Mesenchymal stem cell (in vitro differentiated cells and primary cell): ENCODE data around the gene SETD2.

ENCODE experiments used
- DNase-seq: peaks from one replicate; pipeline ENCODE4 v3.0.0-alpha.2; 2013
- H2AFZ ChIP-seq: one replicate; pipeline ENCODE4 v1.6.1; 2013; ENCODE audit warnings: low read depth, mild to moderate bottlenecking, control low read depth, inconsistent platforms, low read length, moderate library complexity
- H2AK5ac ChIP-seq: 2 replicates; pipeline ENCODE4 v1.6.1; 2013; ENCODE audit warnings: low read length, moderate library complexity, mild to moderate bottlenecking, inconsistent platforms; ENCODE audit not compliant: severe bottlenecking
- H2BK120ac ChIP-seq: one replicate; pipeline ENCODE4 v1.6.1; 2013; ENCODE audit warnings: low read depth, mild to moderate bottlenecking, inconsistent platforms, low read length, moderate library complexity
- H2BK12ac ChIP-seq, 2 experiments: one replicate each; pipeline ENCODE4 v1.6.1; 2013; ENCODE audit warnings: inconsistent platforms in 2 of 2, low read length in 2 of 2, mild to moderate bottlenecking in 2 of 2, moderate library complexity in 2 of 2, control low read depth in 1 of 2
- H2BK15ac ChIP-seq: one replicate; pipeline ENCODE4 v1.6.1; 2013; ENCODE audit warnings: mild to moderate bottlenecking, low read depth, inconsistent platforms; ENCODE audit not compliant: poor library complexity, severe bottlenecking
- H2BK5ac ChIP-seq: 2 replicates; pipeline ENCODE4 v1.6.1; 2013; ENCODE audit warnings: low read depth, mild to moderate bottlenecking, low read length, control low read depth, inconsistent platforms; ENCODE audit not compliant: poor library complexity, severe bottlenecking
- H3K14ac ChIP-seq, 2 experiments: one replicate each; pipeline ENCODE4 v1.6.1; 2013; ENCODE audit warnings: inconsistent platforms in 2 of 2, low read length in 2 of 2, control low read depth in 1 of 2, mild to moderate bottlenecking in 1 of 2, moderate library complexity in 1 of 2
- H3K18ac ChIP-seq, 2 experiments: one replicate each; pipeline ENCODE4 v1.6.1; 2013; ENCODE audit warnings: inconsistent platforms in 2 of 2, low read length in 2 of 2, control low read depth in 1 of 2, low read depth in 1 of 2, mild to moderate bottlenecking in 1 of 2
- H3K23ac ChIP-seq, 2 experiments: one replicate each; pipeline ENCODE4 v1.6.1; 2013; ENCODE audit warnings: inconsistent platforms in 2 of 2, low read length in 2 of 2, mild to moderate bottlenecking in 2 of 2, moderate library complexity in 2 of 2, control low read depth in 1 of 2
- H3K27ac ChIP-seq: 2 replicates; pipeline ENCODE4 v1.5.1; 2013; ENCODE audit warnings: mild to moderate bottlenecking, moderate library complexity, low read length, control low read depth, inconsistent platforms; ENCODE audit not compliant: poor library complexity, severe bottlenecking
- H3K27me3 ChIP-seq, 2 experiments: 2 replicates each; pipeline versions ENCODE4 v1.6.1 to v1.7.0; 2013; ENCODE audit warnings: low read length in 2 of 2, mild to moderate bottlenecking in 2 of 2, moderate library complexity in 2 of 2, control low read depth in 1 of 2, inconsistent platforms in 1 of 2; ENCODE audit not compliant: control insufficient read depth in 1 of 2, insufficient read depth in 1 of 2
- H3K36me3 ChIP-seq, 2 experiments: 2 replicates each; pipeline versions ENCODE4 v1.6.1 to v1.7.0; 2013; ENCODE audit warnings: low read length in 2 of 2, control low read depth in 1 of 2, inconsistent platforms in 1 of 2, low read depth in 1 of 2, mild to moderate bottlenecking in 1 of 2; ENCODE audit not compliant: insufficient read depth in 2 of 2, control insufficient read depth in 1 of 2
- H3K4ac ChIP-seq, 2 experiments: one replicate each; pipeline ENCODE4 v1.6.1; 2013; ENCODE audit warnings: inconsistent platforms in 2 of 2, low read length in 2 of 2, mild to moderate bottlenecking in 2 of 2, moderate library complexity in 2 of 2, control low read depth in 1 of 2, low read depth in 1 of 2
- H3K4me1 ChIP-seq: 2 replicates; pipeline ENCODE4 v1.6.1; 2013; ENCODE audit warnings: low read depth, low read length, control low read depth; ENCODE audit not compliant: control insufficient read depth, insufficient read depth
- H3K4me2 ChIP-seq: 2 replicates; pipeline ENCODE4 v1.6.1; 2013; ENCODE audit warnings: low read length, mild to moderate bottlenecking, inconsistent platforms; ENCODE audit not compliant: poor library complexity, severe bottlenecking
- H3K4me3 ChIP-seq, 2 experiments: 2 replicates each; pipeline versions ENCODE4 v1.5.1 to v1.7.0; 2013; ENCODE audit warnings: low read length in 2 of 2, mild to moderate bottlenecking in 2 of 2, control low read depth in 1 of 2, low read depth in 1 of 2; ENCODE audit not compliant: insufficient read depth in 1 of 2
- H3K79me1 ChIP-seq: replicated peaks from 2 replicates; pipeline ENCODE4 v1.6.1; 2013; ENCODE audit warnings: mild to moderate bottlenecking, control low read depth, low read length, inconsistent platforms; ENCODE audit not compliant: poor library complexity, severe bottlenecking
- H3K9ac ChIP-seq: 2 replicates; pipeline ENCODE4 v1.7.0; 2013; ENCODE audit warnings: mild to moderate bottlenecking, low read length, moderate library complexity
- H3K9me3 ChIP-seq: 2 replicates; pipeline ENCODE4 v1.7.0; 2013; ENCODE audit warnings: mild to moderate bottlenecking, low read length; ENCODE audit not compliant: control insufficient read depth
- H4K8ac ChIP-seq: one replicate; pipeline ENCODE4 v1.6.1; 2013; ENCODE audit warnings: inconsistent platforms, mild to moderate bottlenecking, low read length, moderate library complexity
- H4K91ac ChIP-seq: one replicate; pipeline ENCODE4 v1.6.1; 2013; ENCODE audit warnings: mild to moderate bottlenecking, low read length, inconsistent platforms
- WGBS: methylation state at CpG from one replicate; pipeline ENCODE4 v1.1.7; 2013; ENCODE audit warnings: mixed read lengths; 5-methylcytosine and 5-hydroxymethylcytosine counted together

Gene SETD2

DNA sequence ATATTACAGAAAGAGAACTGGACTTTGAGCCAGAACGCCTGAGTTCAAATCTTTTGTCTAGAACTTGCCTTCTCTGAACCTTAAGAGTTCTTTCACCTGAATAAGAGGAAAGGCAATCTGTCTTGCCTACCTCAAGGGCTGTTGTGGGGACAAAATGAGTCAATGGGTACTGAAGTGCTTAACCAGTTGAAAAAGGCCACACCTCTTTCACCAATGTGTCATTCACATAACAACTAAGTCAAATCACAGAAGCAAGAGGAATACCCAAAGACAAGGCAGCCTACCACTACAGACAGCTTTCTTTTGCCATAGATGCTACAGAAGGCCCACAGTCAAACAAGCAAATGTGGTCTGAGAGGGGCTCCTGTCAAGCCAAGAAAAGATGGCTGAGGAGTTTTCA, 144.7 kb downstream of the SETD2 start:
- Histone ChIP-seq H2AK5ac (no peak overlapping the region), H3K79me1 (peaks cover 27% of the 10 kb centered on the region), H2BK15ac (no peak overlapping the region), H3K27me3 (no peaks in the 10 kb centered on the region), H4K91ac (no peak overlapping the region), H3K4ac (no peak overlapping the region), H3K9me3 (no peaks in the 10 kb centered on the region), H3K4me1 (peaks cover 26% of the 10 kb centered on the region), H3K18ac (no peak overlapping the region), H3K36me3 (peaks cover 7 to 58% of the 10 kb centered on the region in 2 experiments), H3K9ac (no peak overlapping the region), H3K4me3 (no peak overlapping the region), H3K4me2 (no peak overlapping the region), H2BK5ac (no peak overlapping the region), H2BK12ac (no peak overlapping the region), H2AFZ (no peak overlapping the region), H3K27ac (no peak overlapping the region), H2BK120ac (no peak overlapping the region), H3K23ac (no peak overlapping the region), H4K8ac (no peak overlapping the region), H3K14ac (no peak overlapping the region)
- WGBS = no CpG with 5 or more reads among the region's 1 CpG
- DNase-seq = no peak

DNA sequence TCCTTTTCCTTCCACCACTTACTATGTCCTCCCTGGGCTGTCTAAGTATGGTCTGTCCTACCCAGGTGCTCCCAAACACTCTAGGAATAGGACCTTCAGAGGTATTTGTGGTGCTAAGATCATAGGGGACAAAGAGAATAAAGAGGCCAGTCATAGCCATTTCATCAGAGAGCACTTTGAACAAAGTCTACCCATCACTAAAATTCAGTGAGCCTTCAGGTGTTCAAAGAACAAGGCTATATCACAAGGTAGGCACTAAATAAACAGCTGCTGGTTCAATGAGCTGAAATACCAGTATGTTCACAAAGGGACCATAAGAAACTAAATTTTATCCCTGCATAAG, 145.7 kb downstream of the SETD2 start:
- no peak for DNase-seq
- no peak overlapping the region for H3K4me3 ChIP-seq
- H3K4me2 ChIP-seq = no peak overlapping the region
- no peak overlapping the region for H2AFZ ChIP-seq
- H3K27ac ChIP-seq = no peak overlapping the region
- peaks cover 32% of the 10 kb centered on the region for H3K79me1 ChIP-seq
- no peaks in the 10 kb centered on the region for H3K27me3 ChIP-seq
- H3K4me1 ChIP-seq = peaks cover 26% of the 10 kb centered on the region
- no peak overlapping the region for H2BK12ac ChIP-seq
- no peak overlapping the region for H3K14ac ChIP-seq
- H3K18ac ChIP-seq = no peak overlapping the region
- no peak overlapping the region for H4K8ac ChIP-seq
- no peak overlapping the region for H2BK5ac ChIP-seq
- no peak overlapping the region for H2BK15ac ChIP-seq
- H3K36me3 ChIP-seq = peaks cover 16 to 66% of the 10 kb centered on the region in 2 experiments
- no peaks in the 10 kb centered on the region for H3K9me3 ChIP-seq
- H2AK5ac ChIP-seq = no peak overlapping the region
- no peak overlapping the region for H3K23ac ChIP-seq
- no peak overlapping the region for H3K9ac ChIP-seq
- H2BK120ac ChIP-seq = no peak overlapping the region
- H3K4ac ChIP-seq = no peak overlapping the region
- no peak overlapping the region for H4K91ac ChIP-seq

DNA sequence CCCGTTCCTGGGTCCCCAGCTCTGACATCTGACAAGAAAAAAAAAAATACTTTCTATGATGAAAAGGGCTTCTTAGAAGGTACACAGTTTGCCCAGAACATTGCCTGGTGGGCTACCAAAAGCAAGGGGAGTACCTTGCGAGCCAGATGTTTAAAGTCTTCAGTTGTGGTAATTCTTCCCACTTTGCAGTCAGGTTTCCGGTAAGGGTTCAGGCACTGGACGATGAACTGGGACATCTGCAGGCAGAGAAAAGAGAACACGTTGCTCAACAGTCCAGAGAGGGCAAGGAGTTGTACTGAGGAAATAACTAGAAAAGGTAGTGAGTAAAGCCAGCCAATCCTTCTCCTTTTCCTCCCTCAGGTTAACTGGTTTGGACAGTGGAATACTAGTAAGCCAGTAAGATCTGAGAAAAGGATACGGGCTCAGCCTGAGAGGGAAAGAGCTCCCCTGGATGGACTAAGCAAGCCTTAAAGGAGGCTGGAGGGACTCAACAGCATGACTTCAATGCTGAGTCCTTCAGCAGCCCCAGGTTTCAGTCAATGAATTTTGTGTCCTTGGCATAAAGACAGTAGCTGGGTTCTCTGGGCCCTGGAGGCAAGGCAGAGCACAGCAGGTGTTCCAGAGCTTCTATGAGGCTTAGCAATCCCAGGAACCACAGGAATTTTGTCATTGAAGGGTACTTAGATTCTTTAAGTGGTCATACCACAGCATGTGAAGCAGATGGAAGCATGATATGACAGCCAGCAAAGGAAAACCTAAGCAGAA, 146.2 kb downstream of the SETD2 start:
- DNase-seq = peak; percentile 44
- Histone ChIP-seq H4K8ac (no peak overlapping the region), H3K79me1 (peaks cover 32% of the 10 kb centered on the region), H3K4me3 (no peak overlapping the region), H4K91ac (no peak overlapping the region), H2BK15ac (no peak overlapping the region), H3K36me3 (peaks cover 22 to 66% of the 10 kb centered on the region in 2 experiments), H2BK120ac (no peak overlapping the region), H3K18ac (no peak overlapping the region), H3K27ac (peak overlapping the region; percentile 64), H2AFZ (no peak overlapping the region), H3K9me3 (no peaks in the 10 kb centered on the region), H3K9ac (peak overlapping the region; percentile 29), H3K27me3 (no peaks in the 10 kb centered on the region), H3K4ac (no peak overlapping the region), H3K4me1 (peaks cover 26% of the 10 kb centered on the region), H2BK5ac (no peak overlapping the region), H2BK12ac (no peak overlapping the region), H3K4me2 (no peak overlapping the region), H3K14ac (no peak overlapping the region), H2AK5ac (peak overlapping the region; percentile 39), H3K23ac (no peak overlapping the region)
- 91% methylated on average over 4 of the region's 6 CpGs for WGBS

DNA sequence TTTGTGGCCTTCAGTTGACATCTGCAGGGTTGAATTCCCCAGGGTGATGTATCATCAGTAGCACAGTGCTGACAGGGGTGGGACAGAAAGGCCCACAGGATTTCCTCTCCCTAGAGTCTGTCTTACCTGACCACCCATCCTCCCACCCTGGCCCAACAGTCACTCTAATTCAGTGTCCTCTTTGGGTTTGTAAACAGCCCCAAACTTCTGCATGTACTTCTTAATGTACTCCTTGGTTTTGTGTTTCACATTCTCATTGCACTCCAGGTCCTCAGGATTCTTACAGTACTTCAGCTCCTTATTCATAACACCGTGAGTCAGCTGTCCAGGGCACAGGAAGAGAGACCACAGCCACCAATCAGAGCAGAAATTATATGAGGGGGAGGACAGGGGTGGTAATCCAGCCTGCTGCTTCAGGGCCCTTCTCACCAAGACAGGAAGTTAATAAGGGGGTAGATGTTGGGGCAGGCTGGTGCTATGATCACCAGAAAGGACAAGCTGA, 146.9 kb downstream of the SETD2 start:
- H3K4me2 ChIP-seq = no peak overlapping the region
- no peaks in the 10 kb centered on the region for H3K9me3 ChIP-seq
- H3K18ac ChIP-seq = no peak overlapping the region
- H2BK12ac ChIP-seq = no peak overlapping the region
- H3K9ac ChIP-seq = peak overlapping the region; percentile 29
- H3K27me3 ChIP-seq = no peaks in the 10 kb centered on the region
- no peak overlapping the region for H3K23ac ChIP-seq
- peaks cover 27 to 66% of the 10 kb centered on the region in 2 experiments for H3K36me3 ChIP-seq
- peak overlapping the region; percentile 64 for H3K27ac ChIP-seq
- WGBS = no CpG with 5 or more reads among the region's 1 CpG
- peaks cover 36% of the 10 kb centered on the region for H3K79me1 ChIP-seq
- H2AK5ac ChIP-seq = no peak overlapping the region
- H3K4me3 ChIP-seq = no peak overlapping the region
- no peak overlapping the region for H2AFZ ChIP-seq
- no peak overlapping the region for H4K91ac ChIP-seq
- no peak overlapping the region for H2BK15ac ChIP-seq
- H3K4ac ChIP-seq = no peak overlapping the region
- no peak overlapping the region for H2BK5ac ChIP-seq
- H2BK120ac ChIP-seq = no peak overlapping the region
- peaks cover 24% of the 10 kb centered on the region for H3K4me1 ChIP-seq
- no peak overlapping the region for H4K8ac ChIP-seq
- DNase-seq = peak; percentile 80
- no peak overlapping the region for H3K14ac ChIP-seq
